Activated CD4-positive, alpha-beta T cell treated with anti-CD3 and anti-CD28 coated beads for 48 hours (primary cell): ENCODE measurements around the gene INO80E.

ENCODE experiments used
- DNase-seq: peaks from one replicate; pipeline ENCODE4 v3.0.0-alpha.2; 2020

INO80E gene

DNA sequence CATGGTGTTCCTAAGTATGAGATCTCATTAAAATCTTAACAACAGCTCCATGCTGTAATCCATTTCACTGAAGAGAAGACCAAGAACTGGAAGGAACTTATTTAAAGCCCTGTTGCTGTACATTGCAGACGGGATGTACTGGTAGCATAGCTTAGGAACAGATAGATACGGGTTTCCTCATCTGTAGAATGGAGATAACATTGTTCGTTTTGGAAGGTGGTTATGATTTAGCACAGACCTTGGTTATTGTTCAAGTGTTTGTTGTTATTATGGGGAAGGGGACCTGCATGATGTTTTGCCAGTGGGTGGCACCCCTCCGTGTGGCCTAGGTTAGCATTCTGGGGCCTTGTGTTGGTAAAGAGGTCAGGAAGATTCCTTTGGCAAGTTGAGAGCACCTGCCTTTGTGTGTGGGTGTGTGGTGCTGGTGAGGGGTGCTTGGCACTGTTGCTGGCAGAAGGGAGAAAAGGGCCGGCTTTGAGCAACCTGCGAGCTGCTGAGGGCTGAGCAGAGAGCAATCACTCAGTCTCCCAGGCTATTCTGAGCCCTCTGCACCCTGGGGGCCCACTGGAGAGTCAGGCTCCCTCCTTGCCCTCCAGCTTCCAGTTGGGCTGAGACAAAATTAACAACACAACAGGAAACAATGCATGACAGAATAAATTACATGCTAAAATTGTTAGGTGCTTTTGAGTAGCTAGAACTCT lies 20.1 kb upstream of the INO80E start:
- no peak for DNase-seq

DNA sequence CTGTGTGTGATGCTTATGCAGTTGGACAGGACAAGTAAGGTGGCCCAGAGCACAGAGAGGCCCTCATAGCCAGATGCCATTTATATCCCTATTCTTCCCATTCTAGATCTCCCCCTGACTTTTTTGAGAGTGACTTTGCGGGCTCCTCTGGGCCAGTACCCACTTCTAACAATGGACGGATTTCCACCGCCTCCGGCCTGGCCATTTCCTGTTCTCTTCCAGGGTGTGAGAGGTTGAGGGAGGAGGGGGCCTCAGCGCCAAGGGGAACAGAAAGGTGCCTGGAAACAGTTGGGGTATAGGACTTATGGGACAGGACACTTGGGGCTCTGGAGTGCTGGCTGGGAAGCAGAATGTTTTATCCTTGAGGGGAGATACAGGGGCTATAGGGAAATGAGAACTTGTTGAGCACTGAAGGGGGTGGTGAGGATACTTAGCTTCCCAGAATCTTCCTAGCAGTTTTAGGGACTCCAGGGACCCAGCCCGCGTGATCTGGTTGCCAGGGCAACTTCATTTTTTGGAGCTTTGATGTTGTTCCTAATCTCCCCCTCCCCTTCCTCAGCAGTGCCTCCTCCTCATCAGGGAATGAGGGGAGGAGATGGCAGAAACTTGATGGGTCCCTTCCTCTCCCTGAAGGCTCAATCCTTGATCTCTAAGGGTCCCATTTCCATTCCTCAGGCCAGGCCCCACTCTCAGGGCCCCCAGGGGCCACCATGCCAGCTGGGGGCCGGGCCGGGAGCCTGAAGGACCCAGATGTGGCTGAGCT lies 18.8 kb upstream of the INO80E start:
- no peak for DNase-seq

DNA sequence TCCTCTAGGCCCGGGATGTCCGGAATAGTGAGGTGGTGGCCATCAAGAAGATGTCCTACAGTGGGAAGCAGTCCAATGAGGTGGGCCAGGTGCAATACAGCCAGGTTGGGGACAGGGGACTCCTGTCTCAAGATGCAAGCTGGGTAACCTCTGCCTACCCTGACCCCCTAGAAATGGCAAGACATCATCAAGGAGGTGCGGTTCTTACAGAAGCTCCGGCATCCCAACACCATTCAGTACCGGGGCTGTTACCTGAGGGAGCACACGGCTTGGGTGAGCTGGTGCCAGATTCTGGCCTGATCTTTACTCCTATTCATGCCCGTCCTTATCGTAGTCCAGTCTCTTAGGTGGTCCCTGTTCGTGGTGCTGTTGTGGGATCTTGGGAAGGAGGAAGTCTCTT lies 18.0 kb upstream of the INO80E start:
- DNase-seq = no peak

DNA sequence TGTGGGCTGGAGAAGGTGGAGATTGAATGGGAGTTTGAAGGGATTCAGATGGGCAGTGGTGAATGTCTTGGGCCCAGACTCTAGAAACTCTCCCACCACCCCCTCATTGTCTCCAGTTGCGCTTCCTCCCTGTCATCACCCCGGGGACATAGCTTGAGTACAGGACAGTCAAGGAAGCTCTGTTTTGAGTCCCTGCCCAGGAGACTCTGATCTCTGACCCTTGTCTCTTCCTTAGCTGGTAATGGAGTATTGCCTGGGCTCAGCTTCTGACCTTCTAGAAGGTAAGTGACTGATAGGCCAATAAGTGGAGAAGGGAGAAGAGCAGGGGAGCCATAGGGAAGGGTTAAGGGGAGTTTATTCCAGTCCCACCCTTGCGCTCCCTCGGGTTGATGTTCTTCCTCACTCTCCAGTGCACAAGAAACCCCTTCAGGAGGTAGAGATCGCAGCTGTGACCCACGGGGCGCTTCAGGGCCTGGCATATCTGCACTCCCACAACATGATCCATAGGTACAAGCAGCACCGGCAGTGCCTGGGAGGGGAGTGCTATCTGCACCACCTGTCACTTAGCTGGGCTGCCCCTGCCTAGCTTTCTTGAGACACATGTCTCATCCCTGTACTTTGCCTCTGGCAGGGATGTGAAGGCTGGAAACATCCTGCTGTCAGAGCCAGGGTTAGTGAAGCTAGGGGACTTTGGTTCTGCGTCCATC lies 17.3 kb upstream of the INO80E start:
- no peak for DNase-seq

DNA sequence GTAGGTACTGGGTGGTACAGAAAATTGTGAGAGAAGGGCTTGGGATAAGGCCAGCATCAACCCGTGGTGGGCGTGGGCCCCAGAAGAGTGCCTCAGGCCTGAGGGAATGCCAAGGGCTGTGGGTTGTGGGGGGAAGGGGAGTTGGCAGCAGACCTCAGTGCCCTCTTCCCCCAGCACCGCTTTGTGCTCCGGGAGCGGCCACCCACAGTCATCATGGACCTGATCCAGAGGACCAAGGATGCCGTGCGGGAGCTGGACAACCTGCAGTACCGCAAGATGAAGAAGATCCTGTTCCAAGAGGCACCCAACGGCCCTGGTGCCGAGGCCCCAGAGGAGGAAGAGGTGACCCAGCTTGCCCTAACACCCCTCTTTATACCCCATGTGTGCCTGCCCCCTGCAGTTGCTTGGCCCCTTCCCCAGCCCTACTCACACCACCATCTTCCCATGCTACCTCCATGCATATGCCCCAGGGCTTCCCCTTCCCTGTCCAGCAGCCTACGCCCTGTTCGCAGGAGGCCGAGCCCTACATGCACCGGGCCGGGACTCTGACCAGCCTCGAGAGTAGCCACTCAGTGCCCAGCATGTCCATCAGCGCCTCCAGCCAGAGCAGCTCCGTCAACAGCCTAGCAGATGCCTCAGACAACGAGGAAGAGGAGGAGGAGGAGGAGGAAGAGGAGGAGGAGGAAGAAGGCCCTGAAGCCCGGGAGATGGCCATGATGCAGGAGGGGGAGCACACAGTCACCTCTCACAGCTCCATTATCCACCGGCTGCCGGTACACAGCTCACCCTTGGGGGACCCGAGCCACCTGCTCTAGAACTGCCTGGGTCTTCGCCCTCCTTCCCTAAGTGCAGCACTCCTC lies 13.3 kb upstream of the INO80E start:
- no peak for DNase-seq

DNA sequence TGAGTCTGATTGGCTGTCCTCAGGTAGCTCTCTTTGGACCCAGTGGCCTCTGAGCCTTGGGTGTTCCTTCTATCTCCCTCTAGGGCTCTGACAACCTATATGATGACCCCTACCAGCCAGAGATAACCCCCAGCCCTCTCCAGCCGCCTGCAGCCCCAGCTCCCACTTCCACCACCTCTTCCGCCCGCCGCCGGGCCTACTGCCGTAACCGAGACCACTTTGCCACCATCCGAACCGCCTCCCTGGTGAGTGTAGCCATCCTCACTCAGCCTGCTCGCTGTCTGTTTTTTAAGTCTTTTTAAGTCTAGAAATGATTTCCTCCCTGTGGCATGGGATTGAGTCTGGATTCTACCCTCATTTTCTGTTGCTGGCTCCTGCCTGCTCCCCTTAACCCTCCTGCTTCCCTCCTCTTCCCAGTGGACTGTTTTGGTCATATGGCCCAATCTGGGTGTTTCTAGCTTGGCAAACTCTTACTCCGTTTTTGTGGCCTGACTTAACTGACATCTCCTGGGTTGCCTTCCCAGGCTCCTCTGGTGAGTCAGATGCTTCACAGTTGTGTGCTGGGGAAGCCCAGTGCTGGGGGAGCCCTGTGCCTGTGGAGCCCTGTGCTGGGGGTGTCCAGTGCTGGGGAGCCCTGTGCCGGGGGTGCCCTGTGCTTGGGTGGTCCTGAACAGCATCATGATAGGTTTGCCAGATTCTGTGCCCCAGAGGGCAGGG lies 12.5 kb upstream of the INO80E start:
- no peak for DNase-seq

GRCh38 chr16:29984137-29984763 lies 11.8 kb upstream of the INO80E start:
- DNase-seq = no peak

GRCh38 chr16:29984764-29985147 lies 11.3 kb upstream of the INO80E start:
- DNase-seq = no peak

DNA sequence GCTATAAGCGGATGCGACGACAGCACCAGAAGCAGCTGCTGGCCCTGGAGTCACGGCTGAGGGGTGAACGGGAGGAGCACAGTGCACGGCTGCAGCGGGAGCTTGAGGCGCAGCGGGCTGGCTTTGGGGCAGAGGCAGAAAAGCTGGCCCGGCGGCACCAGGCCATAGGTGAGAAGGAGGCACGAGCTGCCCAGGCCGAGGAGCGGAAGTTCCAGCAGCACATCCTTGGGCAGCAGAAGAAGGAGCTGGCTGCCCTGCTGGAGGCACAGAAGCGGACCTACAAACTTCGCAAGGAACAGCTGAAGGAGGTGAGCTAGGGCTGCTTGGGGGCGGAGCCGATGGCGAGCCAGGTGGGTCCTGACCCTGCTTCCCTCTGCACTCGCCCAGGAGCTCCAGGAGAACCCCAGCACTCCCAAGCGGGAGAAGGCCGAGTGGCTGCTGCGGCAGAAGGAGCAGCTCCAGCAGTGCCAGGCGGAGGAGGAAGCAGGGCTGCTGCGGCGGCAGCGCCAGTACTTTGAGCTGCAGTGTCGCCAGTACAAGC lies 10.7 kb upstream of the INO80E start:
- DNase-seq = no peak

DNA sequence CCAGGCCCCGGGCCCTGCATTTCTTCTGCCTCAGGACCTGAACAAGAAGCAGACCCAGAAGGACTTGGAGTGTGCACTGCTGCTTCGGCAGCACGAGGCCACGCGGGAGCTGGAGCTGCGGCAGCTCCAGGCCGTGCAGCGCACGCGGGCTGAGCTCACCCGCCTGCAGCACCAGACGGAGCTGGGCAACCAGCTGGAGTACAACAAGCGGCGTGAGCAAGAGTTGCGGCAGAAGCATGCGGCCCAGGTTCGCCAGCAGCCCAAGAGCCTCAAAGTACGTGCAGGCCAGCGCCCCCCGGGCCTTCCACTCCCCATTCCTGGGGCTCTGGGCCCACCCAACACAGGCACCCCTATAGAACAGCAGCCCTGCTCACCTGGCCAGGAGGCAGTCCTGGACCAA lies 9.8 kb upstream of the INO80E start:
- DNase-seq = no peak

DNA sequence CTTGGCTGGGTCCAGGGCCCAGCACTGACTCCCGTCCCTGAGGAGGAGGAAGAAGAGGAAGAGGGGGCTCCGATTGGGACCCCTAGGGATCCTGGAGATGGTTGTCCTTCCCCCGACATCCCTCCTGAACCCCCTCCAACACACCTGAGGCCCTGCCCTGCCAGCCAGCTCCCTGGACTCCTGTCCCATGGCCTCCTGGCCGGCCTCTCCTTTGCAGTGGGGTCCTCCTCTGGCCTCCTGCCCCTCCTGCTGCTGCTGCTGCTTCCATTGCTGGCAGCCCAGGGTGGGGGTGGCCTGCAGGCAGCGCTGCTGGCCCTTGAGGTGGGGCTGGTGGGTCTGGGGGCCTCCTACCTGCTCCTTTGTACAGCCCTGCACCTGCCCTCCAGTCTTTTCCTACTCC lies 9.1 kb upstream of the INO80E start:
- no peak for DNase-seq

- DNase-seq = no peak
Observed at GRCh38 chr16:29987371-29988085, 8.5 kb upstream of the INO80E start.

DNA sequence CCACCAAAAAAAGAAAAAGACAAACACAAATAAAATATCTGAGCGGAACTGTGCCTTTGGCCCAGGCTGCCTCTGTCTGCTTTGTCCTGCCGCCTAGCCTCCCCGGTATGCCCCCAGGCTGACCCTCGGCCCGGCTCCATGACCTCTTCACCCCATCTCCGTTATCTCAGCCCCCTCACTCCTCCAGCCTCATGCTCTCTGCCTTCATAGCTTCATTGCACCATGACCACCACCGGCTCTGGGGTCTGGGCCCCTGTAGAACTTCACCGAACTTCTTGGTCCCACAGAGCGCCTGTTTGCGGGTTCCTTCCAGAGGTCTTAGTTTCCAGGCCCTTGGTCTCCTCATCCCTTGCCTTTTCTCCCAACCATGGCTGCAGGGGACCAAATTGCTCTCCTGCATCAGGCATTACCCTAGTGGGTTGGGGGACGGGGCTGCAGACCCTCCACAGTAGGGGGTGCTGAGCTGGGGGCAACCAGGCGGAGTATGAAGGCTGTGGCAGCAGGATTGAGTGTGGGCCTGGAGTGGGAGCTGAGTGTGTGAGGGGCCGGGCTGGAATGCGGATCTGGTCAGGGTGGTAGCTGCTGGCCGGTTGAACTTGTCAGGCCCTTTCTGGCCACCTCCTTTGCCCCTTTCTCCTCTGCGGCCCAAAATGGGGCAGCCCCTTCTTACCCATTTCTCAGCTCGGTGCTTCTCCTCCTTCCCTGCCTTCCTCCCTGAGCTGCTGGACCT lies 7.5 kb upstream of the INO80E start:
- DNase-seq = no peak

DNA sequence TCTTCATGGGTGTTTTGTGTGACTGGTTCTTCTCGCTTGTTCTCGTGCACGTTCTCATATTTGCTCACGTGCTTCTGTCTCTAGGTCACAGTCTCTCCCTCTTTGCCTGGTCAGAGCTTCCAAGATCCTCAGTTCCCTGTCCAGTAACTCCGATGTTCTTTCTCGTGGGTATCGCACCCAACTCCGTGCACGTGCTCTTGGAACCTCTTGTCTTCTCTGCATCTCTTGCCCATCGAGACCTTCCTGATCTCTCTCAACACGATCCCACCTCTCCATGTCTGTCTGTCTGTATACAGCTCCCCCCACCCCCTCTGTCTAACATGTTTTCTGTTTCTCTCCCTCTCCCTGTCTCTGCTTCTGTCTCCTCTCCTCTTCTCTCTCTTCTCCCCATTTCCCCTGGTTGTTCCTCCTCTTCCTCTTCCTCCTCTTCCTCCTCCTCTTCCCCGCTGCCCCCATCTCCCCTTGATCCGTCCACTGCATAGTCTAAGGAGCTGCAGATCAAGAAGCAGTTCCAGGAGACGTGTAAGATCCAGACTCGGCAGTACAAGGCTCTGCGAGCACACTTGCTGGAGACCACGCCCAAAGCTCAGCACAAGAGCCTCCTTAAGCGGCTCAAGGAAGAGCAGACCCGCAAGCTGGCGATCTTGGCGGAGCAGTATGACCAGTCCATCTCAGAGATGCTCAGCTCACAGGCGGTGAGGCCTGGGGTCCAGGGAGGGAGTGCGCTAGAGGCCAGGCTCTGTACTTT lies 6.8 kb upstream of the INO80E start:
- DNase-seq = no peak

DNA sequence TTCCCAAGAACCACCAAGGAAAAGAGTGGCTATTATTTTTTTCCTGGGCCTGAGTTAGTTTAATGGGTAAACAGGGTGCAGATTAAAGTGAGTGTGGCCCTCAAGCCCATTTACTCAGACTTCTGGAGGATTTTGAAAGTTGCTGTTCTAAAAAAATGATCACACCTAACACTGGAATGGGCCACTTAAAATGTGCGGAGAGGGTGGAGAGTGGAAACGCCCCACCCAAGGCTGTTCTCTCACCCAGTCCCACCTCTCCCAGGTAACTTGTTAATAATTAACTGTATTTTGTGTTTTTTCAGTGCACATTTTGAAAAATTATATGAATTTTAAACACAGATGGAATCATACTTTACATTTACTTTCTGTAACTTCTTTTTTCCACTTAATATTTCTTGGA lies 6.0 kb upstream of the INO80E start:
- no peak for DNase-seq

GRCh38 chr16:29990883-29991570 lies 5.0 kb upstream of the INO80E start:
- DNase-seq = no peak

GRCh38 chr16:29991571-29991904 lies 4.5 kb upstream of the INO80E start:
- DNase-seq = no peak

GRCh38 chr16:29992344-29992967 lies 3.6 kb upstream of the INO80E start:
- no peak for DNase-seq
